ENCODE data around the gene VKORC1L1. TPM values are rescaled to one million over a fixed set of nuclear protein-coding genes. Genes with fewer than 3 reads are reported as not detected.
"Not testable (repeated sequence)": the region's sequence is repeated elsewhere in the genome, so short reads cannot be mapped to it uniquely, and the experiment has no call there.

Gene VKORC1L1
- polyA plus RNA-seq, 4 donors, result 32.6 to 40.2 (median 38.0) TPM

GRCh38 chr7:65927489-65928448 lies 54.9 kb downstream of the VKORC1L1 start:
- no peak for DNase-seq (ENCODE audit: low read depth in 4 of 4, low spot score in 3 of 4)

- DNase-seq (ENCODE audit: low read depth in 4 of 4, low spot score in 3 of 4), result no peak
Measured at GRCh38 chr7:65931685-65932084, 58.8 kb downstream of the VKORC1L1 start.

- no peak for DNase-seq (ENCODE audit: low read depth in 4 of 4, low spot score in 3 of 4)
Measured at GRCh38 chr7:65937296-65937695, 64.4 kb downstream of the VKORC1L1 start.

- no peak for DNase-seq (ENCODE audit: low read depth in 4 of 4, low spot score in 3 of 4)
Measured at GRCh38 chr7:65938336-65938895, 65.5 kb downstream of the VKORC1L1 start.

GRCh38 chr7:65945787-65946186 lies 72.9 kb downstream of the VKORC1L1 start:
- DNase-seq (ENCODE audit: low read depth in 4 of 4, low spot score in 3 of 4), result not testable (repeated sequence)

- DNase-seq (ENCODE audit: low read depth in 4 of 4, low spot score in 3 of 4), result no peak
Measured at GRCh38 chr7:65946904-65947303, 74.0 kb downstream of the VKORC1L1 start.

- DNase-seq (ENCODE audit: low read depth in 4 of 4, low spot score in 3 of 4), result no peak
Measured at GRCh38 chr7:65951837-65952578, 79.1 kb downstream of the VKORC1L1 start.

- DNase-seq (ENCODE audit: low read depth in 4 of 4, low spot score in 3 of 4), result no peak
Measured at GRCh38 chr7:65953001-65953720, 80.3 kb downstream of the VKORC1L1 start.

- DNase-seq (ENCODE audit: low read depth in 4 of 4, low spot score in 3 of 4), result no peak
Measured at GRCh38 chr7:65953890-65954450, 81.1 kb downstream of the VKORC1L1 start.

- no peak for DNase-seq (ENCODE audit: low read depth in 4 of 4, low spot score in 3 of 4)
Measured at GRCh38 chr7:65955718-65956117, 82.8 kb downstream of the VKORC1L1 start.

- DNase-seq (ENCODE audit: low read depth in 4 of 4, low spot score in 3 of 4), result no peak
Measured at GRCh38 chr7:65960351-65961074, 87.6 kb downstream of the VKORC1L1 start.

GRCh38 chr7:65962033-65962432 lies 89.2 kb downstream of the VKORC1L1 start:
- no peak for DNase-seq (ENCODE audit: low read depth in 4 of 4, low spot score in 3 of 4)

- DNase-seq (ENCODE audit: low read depth in 4 of 4, low spot score in 3 of 4), result not testable (repeated sequence)
Measured at GRCh38 chr7:65964671-65965070, 91.8 kb downstream of the VKORC1L1 start.

GRCh38 chr7:65966146-65966545 lies 93.3 kb downstream of the VKORC1L1 start:
- no peak for DNase-seq (ENCODE audit: low read depth in 4 of 4, low spot score in 3 of 4)

- no peak for DNase-seq (ENCODE audit: low read depth in 4 of 4, low spot score in 3 of 4)
Measured at GRCh38 chr7:65967361-65968155, 94.7 kb downstream of the VKORC1L1 start.

- DNase-seq (ENCODE audit: low read depth in 4 of 4, low spot score in 3 of 4), result no peak
Measured at GRCh38 chr7:65968256-65969185, 95.6 kb downstream of the VKORC1L1 start.

- DNase-seq (ENCODE audit: low read depth in 4 of 4, low spot score in 3 of 4), result no peak
Measured at GRCh38 chr7:65971021-65971420, 98.1 kb downstream of the VKORC1L1 start.

GRCh38 chr7:65972976-65973375 lies 100.1 kb downstream of the VKORC1L1 start:
- no peak for DNase-seq (ENCODE audit: low read depth in 4 of 4, low spot score in 3 of 4)
